Measurements from ENCODE around the gene RANGAP1. TPM values are rescaled to one million over a fixed set of nuclear protein-coding genes. Genes with fewer than 3 reads are reported as not detected.

RANGAP1 gene
- total RNA-seq, 6 experiments from 2014 or later = 27.4 to 56.3 (median 37.6) TPM

DNA sequence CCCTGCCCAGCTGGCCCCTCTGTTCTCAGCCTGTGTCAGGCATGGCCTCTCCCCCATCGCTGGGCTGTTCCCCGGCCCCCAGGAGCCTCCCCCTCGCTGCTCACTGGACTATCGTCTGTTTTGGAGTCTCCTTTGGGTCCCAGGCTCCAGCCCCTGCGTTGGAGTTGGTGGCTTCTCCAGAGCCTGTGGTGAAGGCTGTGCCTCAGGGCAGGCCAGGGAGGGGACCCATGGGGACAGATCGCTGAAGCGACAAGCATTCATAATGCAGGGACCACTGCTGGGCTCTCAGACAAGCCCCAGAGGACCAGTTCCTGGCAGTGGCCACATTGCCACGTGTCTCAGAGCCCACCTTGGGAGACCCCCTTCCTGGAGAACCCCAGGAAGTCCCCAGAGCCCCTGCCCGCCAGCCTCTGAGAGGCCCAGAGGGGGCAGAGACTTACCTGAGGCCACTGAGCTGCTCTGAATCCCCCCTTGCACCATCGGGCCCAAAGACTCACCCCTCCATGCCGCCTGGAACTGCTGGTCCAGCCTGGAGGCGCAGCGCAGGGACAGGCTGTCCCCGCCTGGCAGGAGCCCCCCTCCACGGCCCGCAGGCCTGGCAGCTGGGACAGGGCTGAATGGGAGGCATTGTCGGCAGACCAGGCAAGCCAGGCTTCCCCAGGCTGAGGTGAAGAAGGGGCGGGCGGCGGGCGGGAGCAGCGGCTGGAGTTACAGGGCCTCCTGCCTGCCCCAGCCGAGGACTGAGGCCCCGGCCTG, 45.4 kb downstream of the RANGAP1 start, which contains the start of gene CHADL:
Gene CHADL, minus strand, starts transcription at position 555 of the 756 bp plus-strand sequence. Its CDS starts 50 bp downstream, at position 505.
- H3K9me3 ChIP-seq = no peaks in the 10 kb centered on the region
- intact Hi-C loops (cut with DNase I) = loop anchor here in 1 of 2 donors (10.0 kb wide), 1 partner anchor 316 kb away; no protein-coding TSS in a partner anchor
- H3K27ac ChIP-seq = no peak within 1 kb of the TSS
- DNase-seq (no peak), ATAC-seq (no peak)
- TF ChIP-seq, protein P1, sequence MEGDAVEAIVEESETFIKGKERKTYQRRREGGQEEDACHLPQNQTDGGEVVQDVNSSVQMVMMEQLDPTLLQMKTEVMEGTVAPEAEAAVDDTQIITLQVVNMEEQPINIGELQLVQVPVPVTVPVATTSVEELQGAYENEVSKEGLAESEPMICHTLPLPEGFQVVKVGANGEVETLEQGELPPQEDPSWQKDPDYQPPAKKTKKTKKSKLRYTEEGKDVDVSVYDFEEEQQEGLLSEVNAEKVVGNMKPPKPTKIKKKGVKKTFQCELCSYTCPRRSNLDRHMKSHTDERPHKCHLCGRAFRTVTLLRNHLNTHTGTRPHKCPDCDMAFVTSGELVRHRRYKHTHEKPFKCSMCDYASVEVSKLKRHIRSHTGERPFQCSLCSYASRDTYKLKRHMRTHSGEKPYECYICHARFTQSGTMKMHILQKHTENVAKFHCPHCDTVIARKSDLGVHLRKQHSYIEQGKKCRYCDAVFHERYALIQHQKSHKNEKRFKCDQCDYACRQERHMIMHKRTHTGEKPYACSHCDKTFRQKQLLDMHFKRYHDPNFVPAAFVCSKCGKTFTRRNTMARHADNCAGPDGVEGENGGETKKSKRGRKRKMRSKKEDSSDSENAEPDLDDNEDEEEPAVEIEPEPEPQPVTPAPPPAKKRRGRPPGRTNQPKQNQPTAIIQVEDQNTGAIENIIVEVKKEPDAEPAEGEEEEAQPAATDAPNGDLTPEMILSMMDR (IDR thresholded peaks at IDR 0.05) = no peak
- TF ChIP-seq POLR2A (IDR thresholded peaks at IDR 0.05) = no peak
- H3K4me1 ChIP-seq = peaks cover 0 to 13% (median 2%) of the 10 kb centered on the region in 4 donors
- H3K4me3 ChIP-seq = no peak within 1 kb of the TSS
- 40% methylated on average over 4 of the region's 24 CpGs for WGBS (ENCODE audit: insufficient coverage, low coverage, low lambda C conversion rate, missing lambda C conversion rate)
- no peaks in the 10 kb centered on the region for H3K27me3 ChIP-seq
- no peaks in the 10 kb centered on the region for H3K36me3 ChIP-seq

DNA sequence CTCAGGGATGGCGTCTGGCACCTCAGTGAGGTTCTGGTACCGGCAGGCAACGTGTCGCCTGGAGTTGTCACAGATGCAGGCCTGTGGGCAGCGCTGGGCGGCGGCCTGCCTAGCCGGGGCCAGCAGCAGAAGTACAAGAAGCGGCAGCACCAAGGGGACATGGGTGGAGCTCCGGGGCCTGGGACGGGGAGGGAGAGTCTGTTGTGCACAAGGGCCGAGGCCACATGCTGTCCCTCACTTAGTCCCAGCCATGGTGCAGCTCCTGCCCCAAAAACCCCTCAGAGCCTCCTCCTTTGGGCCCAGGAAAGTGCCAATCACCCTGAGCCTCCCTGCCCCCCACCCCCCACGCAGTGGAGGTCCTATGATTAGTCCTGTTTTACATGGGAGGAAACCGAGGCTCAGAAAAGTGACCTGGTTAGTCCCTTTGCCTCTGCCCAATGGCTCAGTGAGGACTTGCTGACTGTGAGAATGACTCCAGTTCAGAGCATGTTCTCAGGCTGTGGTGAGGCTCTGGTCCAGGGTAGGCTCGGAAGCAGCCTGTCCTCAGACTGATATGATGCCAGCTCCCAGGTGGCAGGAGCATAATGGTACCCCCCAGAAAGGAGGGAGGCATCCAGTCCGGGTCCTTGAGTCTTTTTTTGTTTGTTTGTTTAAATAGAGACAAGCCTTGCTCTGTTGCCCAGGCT, 46.4 kb downstream of the RANGAP1 start:
- Histone ChIP-seq H3K36me3 (no peaks in the 10 kb centered on the region), H3K27me3 (no peaks in the 10 kb centered on the region), H3K27ac (no peak overlapping the region), H3K4me1 (peaks cover 0 to 22% (median 7%) of the 10 kb centered on the region in 4 donors), H3K9me3 (no peaks in the 10 kb centered on the region), H3K4me3 (no peak overlapping the region)
- intact Hi-C loops (cut with DNase I) = loop anchor here in 1 of 2 donors (10.0 kb wide), 2 partner anchors 55 to 315 kb away; no protein-coding TSS in a partner anchor
- DNase-seq (no peak), ATAC-seq (no peak)
- TF ChIP-seq, protein P1 (IDR thresholded peaks at IDR 0.05) = no peak
- TF ChIP-seq POLR2A (IDR thresholded peaks at IDR 0.05) = no peak
- WGBS (ENCODE audit: insufficient coverage, low coverage, low lambda C conversion rate, missing lambda C conversion rate) = 80% methylated on average over 1 of the region's 16 CpGs

DNA sequence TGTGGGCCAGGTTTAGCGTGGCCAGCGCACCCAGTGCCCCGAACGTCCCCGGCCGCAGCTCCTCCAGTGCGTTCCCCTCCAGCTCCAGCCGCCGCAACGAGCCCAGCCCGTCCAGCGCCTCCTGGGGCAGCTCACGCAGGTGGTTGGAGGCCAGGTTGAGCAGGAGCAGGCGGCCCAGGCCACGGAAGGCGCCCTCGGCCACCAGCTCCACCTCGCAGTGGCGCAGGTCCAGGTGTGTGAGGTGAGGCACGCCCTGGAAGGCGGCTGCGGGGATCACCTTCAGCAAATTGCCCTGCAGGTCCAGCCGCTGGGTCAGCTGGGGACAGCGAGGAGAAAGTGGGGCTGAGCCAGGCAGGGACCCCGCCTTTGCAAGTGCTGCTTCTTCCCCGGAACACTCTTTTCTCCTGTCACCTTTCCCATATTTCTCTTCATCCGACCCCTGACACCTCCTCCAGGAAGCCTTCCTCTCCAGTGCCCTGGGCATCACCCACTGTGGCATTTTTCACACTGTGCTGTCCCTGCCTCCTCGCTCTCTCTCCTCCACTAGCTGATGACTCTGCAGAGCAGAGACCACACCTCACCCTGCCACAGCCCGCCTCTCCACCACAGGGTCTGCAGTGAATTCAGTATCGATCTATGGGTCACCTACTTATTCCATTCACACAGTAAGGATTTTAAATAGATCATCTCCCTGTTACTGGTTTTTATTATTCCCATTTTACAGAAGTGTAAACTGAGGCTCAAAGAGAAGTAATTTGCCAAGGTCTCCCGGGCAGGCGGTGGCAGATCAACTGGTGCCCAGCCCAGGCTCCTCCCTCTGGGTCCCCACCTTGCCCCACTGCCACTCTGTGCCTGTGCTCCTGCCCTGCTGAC, 47.2 kb downstream of the RANGAP1 start:
- DNase-seq = no peak
- no peaks in the 10 kb centered on the region for H3K27me3 ChIP-seq
- TF ChIP-seq POLR2A (IDR thresholded peaks at IDR 0.05) = no peak
- TF ChIP-seq, protein P1 (IDR thresholded peaks at IDR 0.05) = no peak
- 83% methylated on average over 6 of the region's 32 CpGs for WGBS (ENCODE audit: insufficient coverage, low coverage, low lambda C conversion rate, missing lambda C conversion rate)
- intact Hi-C loops (cut with DNase I) = loop anchor here in 1 of 2 donors (10.0 kb wide), 1 partner anchor 54 kb away; no protein-coding TSS in a partner anchor
- no peak for ATAC-seq
- no peak overlapping the region for H3K27ac ChIP-seq
- H3K36me3 ChIP-seq = no peaks in the 10 kb centered on the region
- peaks cover 0 to 25% (median 8%) of the 10 kb centered on the region in 4 donors for H3K4me1 ChIP-seq
- no peaks in the 10 kb centered on the region for H3K9me3 ChIP-seq
- no peak overlapping the region for H3K4me3 ChIP-seq

Measured in right lobe of liver (tissue), 6 donors.